ENCODE measurements around the gene CSNK2A3. TPM values are rescaled to one million over a fixed set of nuclear protein-coding genes. Genes with fewer than 3 reads are reported as not detected.

CSNK2A3 gene
- total RNA-seq, 3 donors from 2014 or later, result 1.0 to 2.6 (median 1.3) TPM

DNA sequence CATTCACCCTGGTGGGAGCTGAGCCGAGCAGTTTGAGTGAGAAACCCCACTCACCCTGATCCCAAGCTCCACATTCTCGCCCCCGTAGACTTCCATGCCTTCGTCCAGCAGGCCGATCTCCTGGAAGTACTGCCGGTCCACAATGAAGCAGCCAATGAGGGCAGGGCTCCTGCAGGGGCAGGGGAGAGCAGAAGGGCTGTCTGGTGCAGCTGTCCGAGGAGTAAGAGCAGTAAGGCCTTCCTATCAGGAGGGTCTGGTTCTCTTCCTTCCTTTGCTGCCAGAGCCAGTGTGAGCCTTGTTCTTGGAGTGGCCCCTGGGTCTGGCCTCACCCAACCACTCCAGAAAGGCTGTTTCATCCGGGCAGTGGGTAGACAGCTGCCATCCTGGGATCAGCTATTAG lies 19.4 kb upstream of the CSNK2A3 start:
- DNase-seq (ENCODE audit: low spot score in 2 of 2), result no peak
- Histone ChIP-seq H3K27me3 (no peaks in the 10 kb centered on the region), H3K27ac (no peak overlapping the region), H3K9me3 (no peaks in the 10 kb centered on the region), H3K4me1 (no peaks in the 10 kb centered on the region), H3K4me3 (no peak overlapping the region), H3K36me3 (no peaks in the 10 kb centered on the region)
- intact Hi-C loops (cut with DNase I; ENCODE audit: low total_unique reads), result no loop called here
- TF ChIP-seq, protein P1, sequence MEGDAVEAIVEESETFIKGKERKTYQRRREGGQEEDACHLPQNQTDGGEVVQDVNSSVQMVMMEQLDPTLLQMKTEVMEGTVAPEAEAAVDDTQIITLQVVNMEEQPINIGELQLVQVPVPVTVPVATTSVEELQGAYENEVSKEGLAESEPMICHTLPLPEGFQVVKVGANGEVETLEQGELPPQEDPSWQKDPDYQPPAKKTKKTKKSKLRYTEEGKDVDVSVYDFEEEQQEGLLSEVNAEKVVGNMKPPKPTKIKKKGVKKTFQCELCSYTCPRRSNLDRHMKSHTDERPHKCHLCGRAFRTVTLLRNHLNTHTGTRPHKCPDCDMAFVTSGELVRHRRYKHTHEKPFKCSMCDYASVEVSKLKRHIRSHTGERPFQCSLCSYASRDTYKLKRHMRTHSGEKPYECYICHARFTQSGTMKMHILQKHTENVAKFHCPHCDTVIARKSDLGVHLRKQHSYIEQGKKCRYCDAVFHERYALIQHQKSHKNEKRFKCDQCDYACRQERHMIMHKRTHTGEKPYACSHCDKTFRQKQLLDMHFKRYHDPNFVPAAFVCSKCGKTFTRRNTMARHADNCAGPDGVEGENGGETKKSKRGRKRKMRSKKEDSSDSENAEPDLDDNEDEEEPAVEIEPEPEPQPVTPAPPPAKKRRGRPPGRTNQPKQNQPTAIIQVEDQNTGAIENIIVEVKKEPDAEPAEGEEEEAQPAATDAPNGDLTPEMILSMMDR (IDR thresholded peaks at IDR 0.05), result no peak
- no peak for TF ChIP-seq POLR2AphosphoS5 (IDR thresholded peaks at IDR 0.05)

DNA sequence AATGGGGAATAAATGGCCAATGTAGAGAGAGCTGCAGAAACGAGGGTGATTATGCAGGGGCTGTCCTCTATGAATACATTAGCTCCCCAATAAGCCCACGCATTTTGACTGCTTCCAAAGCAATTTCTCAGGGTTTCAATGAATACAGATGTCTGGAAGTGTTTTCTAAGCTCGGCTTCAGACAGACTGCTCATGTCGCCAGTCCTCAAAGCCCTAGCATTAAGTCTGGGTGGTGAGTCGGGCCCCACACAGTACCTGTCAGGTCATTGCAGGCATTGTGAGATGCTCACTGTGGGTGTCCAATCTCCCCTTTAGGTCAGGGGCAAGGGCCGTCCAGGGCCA lies 17.9 kb upstream of the CSNK2A3 start:
- DNase-seq (ENCODE audit: low spot score in 2 of 2), result no peak
- H3K4me1 ChIP-seq, result no peaks in the 10 kb centered on the region
- no peaks in the 10 kb centered on the region for H3K9me3 ChIP-seq
- TF ChIP-seq, protein P1 (IDR thresholded peaks at IDR 0.05), result no peak
- no peak for TF ChIP-seq POLR2AphosphoS5 (IDR thresholded peaks at IDR 0.05)
- no peak for TF ChIP-seq POLR2A (IDR thresholded peaks at IDR 0.05)
- no peak overlapping the region for H3K4me3 ChIP-seq
- no peaks in the 10 kb centered on the region for H3K27me3 ChIP-seq
- intact Hi-C loops (cut with DNase I; ENCODE audit: low total_unique reads), result no loop called here
- no peaks in the 10 kb centered on the region for H3K36me3 ChIP-seq
- peak overlapping the region in 1 of 2 donors; percentile 25 for H3K27ac ChIP-seq

DNA sequence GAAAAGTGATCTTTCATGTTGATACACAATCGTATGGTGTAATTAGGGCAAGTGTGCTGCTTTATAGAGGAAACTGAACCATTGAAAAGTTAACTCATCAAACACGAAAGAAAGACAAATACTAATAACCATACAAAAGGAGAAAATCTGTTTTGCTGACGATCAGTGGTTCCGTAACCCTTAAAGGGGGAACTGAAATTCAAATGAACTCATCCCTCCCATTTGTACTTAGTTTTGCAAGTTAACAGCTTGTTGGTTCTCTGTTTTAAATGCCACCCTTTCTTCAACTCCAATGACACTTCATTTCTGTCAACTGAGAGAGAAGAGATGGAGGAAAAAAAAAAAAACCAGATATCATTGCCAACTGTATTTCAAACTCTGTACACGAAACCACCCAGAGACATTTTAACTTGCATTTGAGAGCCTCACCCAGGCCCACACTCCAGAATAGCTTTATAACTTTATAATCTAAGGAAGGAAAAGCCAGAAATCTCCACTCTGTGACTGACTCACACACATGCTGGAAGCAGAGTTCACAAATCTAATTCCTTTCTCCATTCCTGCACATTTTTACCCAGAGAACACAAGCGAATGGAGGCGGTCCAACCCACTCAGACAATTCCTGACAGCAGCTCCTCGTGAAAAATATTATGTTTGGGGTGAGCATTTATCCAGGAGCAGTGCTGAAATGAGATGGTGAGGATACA lies 17.4 kb upstream of the CSNK2A3 start:
- H3K27ac ChIP-seq, result peak overlapping the region in 1 of 2 donors; percentile 25
- H3K27me3 ChIP-seq, result no peaks in the 10 kb centered on the region
- no peak for DNase-seq (ENCODE audit: low spot score in 2 of 2)
- no peaks in the 10 kb centered on the region for H3K36me3 ChIP-seq
- H3K4me3 ChIP-seq, result no peak overlapping the region
- intact Hi-C loops (cut with DNase I; ENCODE audit: low total_unique reads), result no loop called here
- no peaks in the 10 kb centered on the region for H3K4me1 ChIP-seq
- TF ChIP-seq POLR2A (IDR thresholded peaks at IDR 0.05), result no peak
- TF ChIP-seq, protein P1 (IDR thresholded peaks at IDR 0.05), result no peak
- H3K9me3 ChIP-seq, result no peaks in the 10 kb centered on the region

DNA sequence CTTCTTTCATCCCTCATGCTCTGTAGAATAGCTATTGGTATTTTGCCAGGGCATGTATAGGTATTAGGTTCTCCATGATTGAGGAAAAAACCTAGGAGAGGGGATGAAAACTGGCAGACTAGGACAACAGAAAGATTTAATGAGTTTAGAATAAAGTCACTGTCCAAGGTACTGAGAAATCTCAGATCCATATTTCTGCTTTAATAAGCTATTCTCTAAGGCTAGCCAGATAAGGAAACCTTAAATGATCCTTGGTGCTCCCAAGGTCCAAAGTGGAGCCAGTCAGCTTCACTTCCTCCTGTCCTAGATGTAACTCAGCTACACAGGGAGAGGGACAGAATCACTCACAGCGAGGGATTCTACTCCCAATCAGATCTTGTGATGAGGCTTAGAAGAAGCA lies 13.7 kb upstream of the CSNK2A3 start:
- no peaks in the 10 kb centered on the region for H3K36me3 ChIP-seq
- TF ChIP-seq POLR2A (IDR thresholded peaks at IDR 0.05), result no peak
- TF ChIP-seq, protein P1 (IDR thresholded peaks at IDR 0.05), result no peak
- no peak for TF ChIP-seq POLR2AphosphoS5 (IDR thresholded peaks at IDR 0.05)
- H3K27me3 ChIP-seq, result no peaks in the 10 kb centered on the region
- no peak for DNase-seq (ENCODE audit: low spot score in 2 of 2)
- intact Hi-C loops (cut with DNase I; ENCODE audit: low total_unique reads), result no loop called here
- H3K4me3 ChIP-seq, result no peak overlapping the region
- no peaks in the 10 kb centered on the region for H3K4me1 ChIP-seq
- H3K27ac ChIP-seq, result no peak overlapping the region
- H3K9me3 ChIP-seq, result no peaks in the 10 kb centered on the region

DNA sequence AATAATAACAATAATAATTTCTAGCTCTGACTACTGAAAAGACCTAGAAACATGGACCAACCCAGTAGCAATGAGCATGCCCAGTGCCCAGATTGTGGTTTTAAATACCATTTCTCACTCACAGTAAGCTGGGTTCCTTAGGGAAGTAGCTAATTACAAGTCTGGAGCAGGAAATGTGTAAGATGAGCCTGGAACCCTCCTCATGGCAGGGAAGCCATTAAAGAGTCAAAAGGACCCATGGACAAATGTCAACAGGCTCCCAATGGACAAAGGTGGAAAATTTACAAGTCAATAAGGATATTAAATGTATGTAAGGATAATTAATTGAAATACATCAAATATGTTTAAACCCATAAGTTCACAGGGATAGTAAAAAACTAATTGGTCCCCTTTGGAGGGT lies 10.6 kb upstream of the CSNK2A3 start:
- Histone ChIP-seq H3K9me3 (no peaks in the 10 kb centered on the region), H3K36me3 (no peaks in the 10 kb centered on the region), H3K27ac (no peak overlapping the region), H3K27me3 (no peaks in the 10 kb centered on the region), H3K4me3 (no peak overlapping the region), H3K4me1 (no peaks in the 10 kb centered on the region)
- TF ChIP-seq, protein P1 (IDR thresholded peaks at IDR 0.05), result no peak
- TF ChIP-seq POLR2AphosphoS5 (IDR thresholded peaks at IDR 0.05), result no peak
- no peak for TF ChIP-seq POLR2A (IDR thresholded peaks at IDR 0.05)
- intact Hi-C loops (cut with DNase I; ENCODE audit: low total_unique reads), result no loop called here
- no peak for DNase-seq (ENCODE audit: low spot score in 2 of 2)

Data from breast epithelium (tissue), 4 donors.